HepG2 (cell line): ENCODE data around the gene KATNB1. TPM values are rescaled to one million over a fixed set of nuclear protein-coding genes. Genes with fewer than 3 reads are reported as not detected.

Experiments used
- CREBL2 ChIP-seq: sonication (generic); formaldehyde crosslinking; IDR thresholded peaks from 2 replicates; pipeline ENCODE4 v1.8.1; 2023; ENCODE audit warnings: missing genetic modification reagents, mild to moderate bottlenecking, borderline replicate concordance
- DZIP1 ChIP-seq: sonication (generic); formaldehyde crosslinking; IDR thresholded peaks from 2 replicates; pipeline ENCODE4 v1.5.0; 2020; ENCODE audit warnings: mild to moderate bottlenecking, missing genetic modification reagents
- EED ChIP-seq: sonication (generic); formaldehyde crosslinking; IDR thresholded peaks from 2 replicates; pipeline ENCODE4 v1.5.0; 2020; ENCODE audit warnings: mild to moderate bottlenecking, missing genetic modification reagents
- KLF12 ChIP-seq: sonication (generic); formaldehyde crosslinking; IDR thresholded peaks from 2 replicates; pipeline ENCODE4 v1.4.0; 2020; ENCODE audit warnings: missing genetic modification reagents, borderline replicate concordance
- PAWR ChIP-seq: sonication (generic); formaldehyde crosslinking; IDR thresholded peaks from 2 replicates; pipeline ENCODE4 v1.4.0; 2020; ENCODE audit warnings: missing genetic modification reagents, mild to moderate bottlenecking, borderline replicate concordance
- RNF219 ChIP-seq: sonication (generic); formaldehyde crosslinking; IDR thresholded peaks from 2 replicates; pipeline ENCODE4 v1.5.0; 2020; ENCODE audit warnings: mild to moderate bottlenecking, missing genetic modification reagents
- SP5 ChIP-seq: IDR thresholded peaks from 2 replicates; pipeline ENCODE4 v1.6.1; 2016; ENCODE audit warnings: low read depth, borderline replicate concordance
- SRSF9 ChIP-seq: fragments of 200-400 bp; formaldehyde crosslinking; IDR thresholded peaks from 2 replicates; pipeline ENCODE4 v1.6.1; 2018; ENCODE audit warnings: borderline replicate concordance, mild to moderate bottlenecking, low read depth, low read length; ENCODE audit not compliant: insufficient read depth, poor library complexity, severe bottlenecking
- TAF15 ChIP-seq: fragments of 200-400 bp; formaldehyde crosslinking; IDR thresholded peaks from one replicate; pipeline ENCODE4 v1.6.1; 2018; ENCODE audit warnings: mild to moderate bottlenecking, low read depth, low read length; ENCODE audit not compliant: poor library complexity, severe bottlenecking
- TSC22D2 ChIP-seq: sonication (generic); formaldehyde crosslinking; IDR thresholded peaks from 2 replicates; pipeline ENCODE4 v1.5.1; 2020; ENCODE audit warnings: missing genetic modification reagents, mild to moderate bottlenecking, borderline replicate concordance
- XBP1 ChIP-seq: sonication (generic); formaldehyde crosslinking; IDR thresholded peaks from 2 replicates; pipeline ENCODE4 v1.5.0; 2020; ENCODE audit warnings: missing genetic modification reagents
- ZFAT ChIP-seq: sonication (generic); formaldehyde crosslinking; conservative IDR thresholded peaks from 2 replicates; pipeline ENCODE4 v1.8.1; 2023; ENCODE audit warnings: missing genetic modification reagents, inconsistent platforms
- ZMYM4 ChIP-seq: sonication (generic); formaldehyde crosslinking; IDR thresholded peaks from 2 replicates; pipeline ENCODE4 v1.8.1; 2023; ENCODE audit warnings: mild to moderate bottlenecking, missing genetic modification reagents
- ZNF251 ChIP-seq: sonication (generic); formaldehyde crosslinking; IDR thresholded peaks from 2 replicates; pipeline ENCODE4 v1.9.0; 2021; ENCODE audit warnings: mild to moderate bottlenecking, missing genetic modification reagents
- ZNF280D ChIP-seq: sonication (generic); formaldehyde crosslinking; IDR thresholded peaks from 2 replicates; pipeline ENCODE4 v1.5.1; 2020; ENCODE audit warnings: mild to moderate bottlenecking, missing genetic modification reagents
- ZNF350 ChIP-seq: sonication (generic); formaldehyde crosslinking; IDR thresholded peaks from 2 replicates; pipeline ENCODE4 v1.4.0; 2020; ENCODE audit warnings: mild to moderate bottlenecking, low read depth, missing genetic modification reagents, borderline replicate concordance
- ZNF556 ChIP-seq: sonication (generic); formaldehyde crosslinking; IDR thresholded peaks from 2 replicates; pipeline ENCODE4 v1.4.0; 2020; ENCODE audit warnings: mild to moderate bottlenecking, missing genetic modification reagents, borderline replicate concordance
- ZNF616 ChIP-seq: sonication (generic); formaldehyde crosslinking; IDR thresholded peaks from 2 replicates; pipeline ENCODE4 v1.5.0; 2020; ENCODE audit warnings: low read depth, mild to moderate bottlenecking, missing genetic modification reagents
- ZNF790 ChIP-seq: sonication (generic); formaldehyde crosslinking; IDR thresholded peaks from 2 replicates; pipeline ENCODE4 v1.8.0; 2022; ENCODE audit warnings: missing genetic modification reagents, mild to moderate bottlenecking, borderline replicate concordance
- polyA plus RNA-seq, 8 experiments: library from polyadenylated mRNA; depleted of rRNA in 3 of 8; stranded (reverse) in 7 of 8; unstranded in 1 of 8; fragments of >200 nt; fragmentation: Illumina TruSeq in 4 of 8; extraction: Trizol in 4 of 8; gene quantifications; 2 replicates each; pipeline versions ENCODE4 v1.2.1 to v1.2.3, GENCODE V29; 2011 to 2016; ENCODE audit warnings: low read depth in 4 of 8, missing spikeins in 1 of 8, mixed read lengths in 1 of 8; ENCODE audit not compliant: insufficient read depth in 1 of 8
- total RNA-seq, 5 experiments: library from RNA; depleted of rRNA; stranded (reverse); fragments of >200 nt; fragmentation: Illumina TruSeq; extraction: Trizol; gene quantifications; 2 replicates each; pipeline ENCODE4 v1.2.3, GENCODE V29; 2016; ENCODE audit warnings: low read depth in 1 of 5

The KATNB1 gene
- total and polyA plus RNA-seq, 2 of the 13 experiments (the other 11 are each of a cell fraction or from before 2014, with no cell fraction given): 31.5 to 43.5 TPM

- no peak for TF ChIP-seq DZIP1 (CRISPR knock-in tag)
- TF ChIP-seq ZNF280D (CRISPR knock-in tag): peak; percentile 63; the same call in 1 of the 2 replicates
- TF ChIP-seq EED (CRISPR knock-in tag): peak; percentile 18; the same call in 1 of the 2 replicates
- TF ChIP-seq ZNF350: peak; percentile 91
- TF ChIP-seq SRSF9: no peak
- no peak for TF ChIP-seq PAWR (CRISPR knock-in tag)
- TF ChIP-seq KLF12 (CRISPR knock-in tag): 0 out of 2 replicates have a peak, but pooled peaks have one; percentile 67
- 0 out of 2 replicates have a peak, but pooled peaks have one; percentile 33 for TF ChIP-seq SP5 (CRISPR knock-in tag)
- TF ChIP-seq ZNF251 (CRISPR knock-in tag): no peak
- TF ChIP-seq ZNF790 (CRISPR knock-in tag): no peak; the same call in 1 of the 2 replicates
- peak; percentile 45; the same call in 1 of the 2 replicates for TF ChIP-seq TSC22D2 (CRISPR knock-in tag)
- TF ChIP-seq ZNF556 (CRISPR knock-in tag): peak; percentile 96
- TF ChIP-seq ZFAT (CRISPR knock-in tag): no peak
- TF ChIP-seq CREBL2 (CRISPR knock-in tag): no peak
- no peak for TF ChIP-seq TAF15
- 0 out of 2 replicates have a peak, but pooled peaks have one; percentile 70 for TF ChIP-seq RNF219 (CRISPR knock-in tag)
- TF ChIP-seq ZMYM4 (CRISPR knock-in tag): peak; percentile 75
- TF ChIP-seq ZNF616 (CRISPR knock-in tag): 0 out of 2 replicates have a peak, but pooled peaks have one; percentile 53
- no peak for TF ChIP-seq XBP1 (CRISPR knock-in tag)
Measured at GRCh38 chr16:57781741-57782606, 46.4 kb downstream of the KATNB1 start (continued).
